ENCODE results near the gene APOH.
"Not testable (repeated sequence)": the region's sequence is repeated elsewhere in the genome, so short reads cannot be mapped to it uniquely, and the experiment has no call there.

Gene APOH

GRCh38 chr17:66228887-66229782 lies at the start of gene APOH:
Gene APOH (minus strand): TSS chr17:66229415. CDS start chr17:66229379, 36 bp downstream.
- no peak for DNase-seq (ENCODE audit: low spot score)

DNA sequence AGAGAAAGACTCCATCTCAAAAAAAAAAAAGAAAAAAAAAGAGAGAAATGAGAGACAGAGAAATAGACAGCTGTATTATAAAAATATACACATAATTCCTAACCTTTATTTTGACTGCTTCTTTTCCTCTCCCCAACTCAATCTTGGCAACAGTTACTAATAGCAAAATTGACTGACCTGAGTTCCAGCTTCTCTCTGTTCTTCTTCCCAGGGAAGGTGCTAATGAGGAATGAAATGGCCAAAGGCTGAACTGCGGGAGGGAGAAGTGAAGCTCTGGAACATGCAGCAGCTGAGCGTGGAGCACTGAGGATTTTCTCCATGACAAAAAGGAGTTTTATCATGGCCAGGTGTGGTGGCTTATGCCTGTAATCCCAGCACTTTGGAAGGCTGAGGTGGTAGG lies 48.0 kb upstream of the APOH start:
- no peak for DNase-seq (ENCODE audit: low spot score)

DNA sequence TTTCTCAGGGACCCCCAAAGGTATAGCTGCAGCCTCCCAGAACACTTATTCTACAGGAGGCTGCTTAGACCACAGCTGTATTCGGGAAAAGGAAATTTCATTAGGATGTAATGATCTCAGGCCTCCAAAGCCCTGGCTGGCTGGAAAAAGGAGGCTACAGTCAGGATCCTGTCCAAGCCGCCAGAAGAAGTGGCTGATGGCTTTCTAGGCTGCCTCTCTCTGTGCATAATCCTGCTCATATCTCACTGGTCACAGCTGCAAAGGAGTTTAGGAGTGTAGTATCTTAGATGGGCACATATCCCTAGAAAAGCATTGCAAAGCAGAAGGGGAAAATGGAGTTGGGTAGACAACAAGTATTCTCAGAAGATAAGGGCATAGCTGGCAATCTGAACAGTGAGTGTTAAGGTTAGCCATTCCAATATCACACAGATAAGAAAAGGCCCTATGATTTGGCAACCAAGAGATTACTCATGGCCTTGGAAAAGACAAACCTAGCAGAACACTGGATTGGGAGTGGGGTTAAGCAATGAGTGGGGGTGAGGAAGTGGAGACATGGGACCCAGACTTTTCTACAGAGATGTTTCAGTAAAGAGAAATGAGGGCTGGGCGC lies 47.2 kb upstream of the APOH start:
- no peak for DNase-seq (ENCODE audit: low spot score)

DNA sequence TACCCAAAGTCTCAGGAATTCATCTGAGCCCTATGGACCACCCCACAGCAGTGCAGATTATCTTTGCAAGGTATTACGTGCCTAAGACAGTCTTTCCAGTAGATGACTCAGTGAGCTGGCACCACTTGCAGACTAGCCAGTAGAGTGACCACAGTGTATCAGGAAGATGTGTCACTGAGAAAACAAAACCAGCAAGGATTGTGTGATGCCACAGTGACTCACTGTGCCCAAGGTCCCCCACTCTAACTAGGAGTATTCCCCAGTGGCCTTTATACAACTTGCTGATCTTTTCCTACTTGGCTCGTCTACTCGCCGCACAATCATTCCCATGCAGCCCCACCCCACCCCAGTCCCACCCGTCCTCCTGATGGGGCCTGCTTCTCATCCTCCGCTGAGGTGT lies 46.4 kb upstream of the APOH start:
- DNase-seq (ENCODE audit: low spot score): no peak

- DNase-seq (ENCODE audit: low spot score): no peak
These were observed 44.3 kb upstream of the APOH start for GRCh38 chr17:66273586-66273848.

- DNase-seq (ENCODE audit: low spot score): no peak
These were observed 43.8 kb upstream of the APOH start for GRCh38 chr17:66272811-66273585.

DNA sequence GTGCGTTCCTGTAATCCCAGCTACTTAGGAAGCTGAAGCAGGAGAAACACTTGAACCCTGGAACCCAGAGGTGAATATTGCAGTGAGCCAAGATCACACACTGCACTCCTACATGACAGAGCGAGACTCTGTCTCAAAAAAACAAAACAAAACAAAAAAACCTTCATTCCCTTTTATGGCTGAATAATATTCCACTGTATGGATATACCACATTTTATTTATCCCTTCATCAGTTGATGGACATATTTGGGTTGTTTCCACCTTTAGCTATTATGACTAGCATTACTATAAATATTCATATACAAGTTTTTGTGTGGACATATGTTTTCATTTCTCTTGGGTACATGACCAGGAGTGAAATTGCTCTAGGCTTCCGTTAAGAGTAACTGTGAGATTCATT lies 42.3 kb upstream of the APOH start:
- DNase-seq (ENCODE audit: low spot score): no peak

DNA sequence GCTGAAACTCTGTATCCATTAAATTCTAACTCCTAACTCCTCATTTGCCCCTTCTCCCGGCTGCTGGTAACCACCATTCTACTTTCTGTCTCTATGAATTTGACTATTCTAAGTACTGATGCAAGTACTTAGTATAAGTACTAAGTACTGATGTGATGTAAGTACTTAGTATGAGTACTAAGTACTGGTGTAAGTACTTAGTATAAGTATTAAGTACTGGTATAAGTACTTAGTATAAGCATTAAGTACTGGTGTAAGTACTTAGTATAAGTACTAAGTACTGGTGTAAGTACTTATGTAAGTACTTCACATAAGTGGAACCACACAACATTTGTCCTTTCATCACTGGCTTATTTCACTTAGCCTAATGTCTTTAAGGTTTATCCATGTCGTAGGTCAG lies 40.9 kb upstream of the APOH start:
- DNase-seq (ENCODE audit: low spot score): no peak

DNA sequence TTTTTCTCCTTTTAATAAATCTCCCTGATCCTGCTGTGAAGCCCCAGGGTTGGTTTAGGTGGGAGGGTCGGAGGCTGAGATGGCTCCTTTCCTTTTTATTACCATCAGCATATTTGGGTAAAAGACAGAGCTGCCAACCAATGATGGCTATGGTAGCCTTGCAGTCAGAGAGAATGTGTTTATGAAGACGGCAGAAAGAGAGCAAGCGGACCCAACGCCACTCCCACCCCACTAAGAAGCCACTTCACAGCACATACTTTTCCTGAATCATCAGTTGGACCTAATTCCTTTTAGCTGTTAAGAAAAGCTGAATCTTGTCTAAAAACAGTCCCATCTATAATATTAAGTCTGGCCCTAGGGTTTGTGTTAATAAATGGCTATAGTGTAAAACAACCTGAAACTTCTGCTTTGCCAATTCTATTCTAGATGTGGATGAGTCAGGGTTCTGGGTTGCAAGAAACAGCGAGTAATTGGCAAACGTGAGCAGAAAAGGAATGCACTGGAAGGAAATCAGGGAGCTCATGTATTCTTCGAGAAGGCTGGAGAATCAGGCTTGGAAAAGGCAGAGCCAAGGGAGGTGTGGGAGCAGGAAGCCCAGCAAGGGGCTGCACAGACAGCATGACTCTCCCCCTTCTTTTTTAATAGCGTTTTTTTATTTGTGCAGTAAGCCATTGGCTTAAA lies 39.2 kb upstream of the APOH start:
- DNase-seq (ENCODE audit: low spot score): no peak

DNA sequence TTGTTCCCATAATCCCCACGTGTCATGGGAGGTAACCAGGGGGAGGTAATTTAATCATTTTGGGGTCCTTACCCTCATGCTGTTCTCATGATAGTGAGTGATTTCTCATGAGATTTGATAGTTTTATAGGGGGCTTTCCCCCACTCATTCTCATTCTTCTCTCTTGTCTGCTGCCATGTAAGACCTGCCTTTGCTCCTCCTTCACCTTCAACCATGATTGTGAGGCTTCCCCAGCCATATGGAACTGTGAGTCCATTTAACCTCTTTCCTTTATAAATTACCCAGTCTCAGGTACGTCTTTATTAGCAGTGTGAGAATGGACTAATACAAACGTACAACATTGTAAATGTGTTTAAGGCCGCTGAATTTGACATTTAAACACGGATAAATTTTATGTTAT lies 35.5 kb upstream of the APOH start:
- no peak for DNase-seq (ENCODE audit: low spot score)

- DNase-seq (ENCODE audit: low spot score): no peak
These were observed 33.6 kb upstream of the APOH start for GRCh38 chr17:66262767-66263166.

DNA sequence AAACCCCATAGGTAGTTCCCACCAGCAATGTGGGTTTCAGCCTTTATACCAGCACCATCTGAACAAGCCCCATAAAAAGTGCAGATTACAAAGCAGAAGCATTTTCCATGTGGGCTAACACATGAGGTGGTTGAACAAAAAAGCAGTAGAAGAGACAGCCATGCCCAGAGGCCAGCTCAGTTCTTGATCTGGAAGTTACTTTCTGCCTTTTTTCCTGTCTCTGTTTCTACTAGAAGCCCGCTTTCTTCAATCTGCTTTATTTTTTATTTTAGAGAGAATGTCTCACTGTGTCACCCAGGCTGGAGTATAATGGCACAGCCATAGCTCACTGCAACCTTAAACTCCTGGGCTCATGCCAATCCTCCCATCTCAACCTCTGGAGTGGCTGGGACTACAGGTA lies 31.5 kb upstream of the APOH start:
- DNase-seq (ENCODE audit: low spot score): no peak

GRCh38 chr17:66260275-66260674 lies 31.1 kb upstream of the APOH start:
- DNase-seq (ENCODE audit: low spot score): no peak

DNA sequence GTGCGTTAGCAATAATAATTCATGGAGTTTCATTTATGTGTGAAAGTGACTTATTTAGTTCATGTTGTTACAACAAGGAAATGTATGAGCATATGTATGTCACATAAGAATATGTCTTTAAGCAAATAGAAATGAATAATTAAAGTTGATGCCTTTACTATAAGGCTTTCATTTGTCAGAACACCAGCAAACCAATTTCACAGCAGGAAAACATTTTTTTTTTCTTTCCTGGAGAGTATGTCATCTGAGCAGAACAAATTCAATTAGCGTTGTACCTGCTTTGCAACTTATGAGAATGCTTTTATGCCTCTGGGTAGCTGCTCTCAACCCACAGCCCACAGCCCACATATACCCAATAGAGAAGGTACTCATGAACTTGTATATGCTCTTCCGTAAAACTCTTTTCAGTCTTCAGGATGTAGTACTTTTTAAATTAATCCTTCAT lies 26.3 kb upstream of the APOH start:
- DNase-seq (ENCODE audit: low spot score): no peak

DNA sequence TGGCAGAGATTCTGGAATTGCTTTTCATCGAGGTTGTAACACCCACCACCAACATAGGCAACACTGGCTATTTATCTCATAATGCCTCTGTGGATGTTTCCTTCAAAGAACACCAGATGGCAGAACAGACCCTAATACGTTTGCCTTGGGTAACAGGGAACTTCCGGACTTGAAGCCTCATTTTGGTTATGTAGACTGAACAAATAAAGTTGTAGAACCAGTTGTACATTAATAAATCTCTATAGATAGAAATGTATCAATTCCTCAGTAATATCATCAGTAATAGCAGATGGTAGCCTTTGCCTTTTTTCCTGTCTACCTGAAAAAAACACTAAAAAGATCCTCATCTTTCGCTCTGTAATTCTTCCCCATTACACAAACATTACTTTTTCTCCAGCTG lies 25.9 kb upstream of the APOH start:
- DNase-seq (ENCODE audit: low spot score): peak; percentile 73

DNA sequence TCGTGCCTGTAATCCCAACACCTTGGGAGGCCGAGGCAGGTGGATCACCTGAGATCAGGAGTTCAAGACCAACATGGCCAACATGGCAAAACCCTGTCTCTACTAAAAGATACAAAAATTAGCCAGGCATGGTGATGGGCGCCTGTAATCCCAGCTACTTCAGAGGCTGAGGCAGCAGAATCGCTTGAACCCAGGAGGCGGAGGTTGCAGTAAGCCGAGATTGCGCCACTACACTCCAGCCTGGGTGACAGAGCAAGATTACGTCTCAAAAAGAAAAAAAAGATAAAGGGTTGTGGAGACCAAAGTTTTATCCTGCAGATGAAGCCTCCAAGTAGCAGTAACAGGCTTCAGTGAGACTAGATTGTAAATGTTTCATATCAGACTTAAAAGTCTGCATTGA lies 24.2 kb upstream of the APOH start:
- not testable (repeated sequence) for DNase-seq (ENCODE audit: low spot score)

DNA sequence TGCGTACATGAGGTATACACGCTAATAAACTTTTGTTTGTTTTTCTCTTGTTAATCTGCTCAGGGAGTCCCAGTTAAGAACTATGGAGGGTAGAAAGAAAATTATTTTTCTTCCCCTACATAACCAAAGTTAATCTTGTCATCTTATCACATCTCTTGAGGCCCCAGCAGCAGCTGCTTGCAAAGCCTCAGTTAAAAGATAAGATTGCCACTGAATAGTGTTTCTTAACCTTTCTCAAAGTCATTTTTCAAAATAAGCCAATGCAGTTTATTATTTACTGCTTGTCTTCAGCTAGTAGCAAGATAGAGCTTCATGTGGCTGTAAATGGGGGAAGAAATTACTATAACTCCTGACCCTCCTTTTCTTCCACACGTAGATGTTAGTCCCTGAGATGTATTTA lies 21.5 kb upstream of the APOH start:
- no peak for DNase-seq (ENCODE audit: low spot score)

GRCh38 chr17:66248285-66248684 lies 19.1 kb upstream of the APOH start:
- no peak for DNase-seq (ENCODE audit: low spot score)

DNA sequence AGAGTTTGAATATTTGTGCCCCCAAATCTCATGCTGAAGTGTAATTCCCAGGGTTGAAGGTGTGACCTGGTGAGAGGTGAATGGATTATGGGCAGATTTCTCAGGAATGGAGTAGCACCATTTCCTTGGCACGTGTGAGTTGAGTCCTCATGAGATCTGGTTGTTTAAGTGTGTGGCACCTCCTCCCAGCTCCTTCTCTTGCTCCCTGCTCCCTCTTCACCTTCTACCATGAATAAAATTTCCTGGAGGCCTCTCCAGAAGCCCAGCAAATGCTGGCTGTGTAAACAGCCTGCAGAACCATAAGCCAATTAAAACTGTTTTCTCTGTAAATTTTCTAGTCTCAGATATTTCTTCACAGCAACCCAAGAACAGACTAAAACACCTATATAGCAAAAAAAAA lies 12.6 kb upstream of the APOH start:
- no peak for DNase-seq (ENCODE audit: low spot score)

DNA sequence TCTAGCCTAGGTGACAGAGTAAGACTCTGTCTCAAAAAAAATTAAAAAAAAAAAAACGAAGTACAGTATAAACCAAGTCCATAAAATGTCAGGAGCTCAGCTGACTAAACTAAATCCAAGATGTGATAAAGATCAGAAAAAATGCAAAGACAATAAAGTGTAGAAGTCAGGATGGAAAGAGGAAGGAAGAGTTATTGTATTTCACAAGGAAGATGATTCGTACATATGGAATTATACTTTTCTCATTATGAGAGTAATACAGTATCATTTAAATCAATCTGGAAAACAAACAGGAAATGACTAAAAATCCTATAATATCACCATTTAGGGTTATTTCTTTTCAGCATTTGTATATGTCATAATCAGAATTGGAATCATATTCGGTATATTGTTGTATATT lies 11.4 kb upstream of the APOH start:
- DNase-seq (ENCODE audit: low spot score): no peak

DNA sequence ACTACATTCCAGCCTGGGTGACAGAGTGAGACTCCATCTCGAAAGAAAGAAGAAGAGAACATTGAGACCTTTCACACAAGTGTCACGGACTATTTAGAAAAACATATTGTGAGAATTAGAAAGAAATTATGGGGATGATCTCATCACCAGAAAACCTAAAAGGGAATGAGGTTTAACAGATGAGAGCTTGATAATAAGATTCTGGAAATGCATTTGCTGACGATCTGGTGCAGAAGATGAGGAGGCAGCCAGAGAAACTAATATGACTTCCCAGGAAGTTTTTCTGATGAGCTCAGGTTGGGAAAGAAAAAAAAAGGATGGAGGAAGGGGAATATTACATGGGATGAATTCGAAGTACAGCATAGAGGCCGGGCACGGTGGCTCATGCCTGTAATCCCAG lies 10.8 kb upstream of the APOH start:
- no peak for DNase-seq (ENCODE audit: low spot score)

- DNase-seq (ENCODE audit: low spot score): no peak
These were observed 6.3 kb upstream of the APOH start for GRCh38 chr17:66235377-66235994.

Data from CD4-positive, alpha-beta T cell treated with Interleukin-15 for 4 hours (primary cell).